BE2C (cell line): ENCODE measurements around the gene BEST3.
"Not testable (repeated sequence)": the region's sequence is repeated elsewhere in the genome, so short reads cannot be mapped to it uniquely, and the experiment has no call there.

Source experiments
- DNase-seq: peaks from one replicate; pipeline ENCODE4 v3.0.0-alpha.2; 2020
- H3K27me3 ChIP-seq: fragments of 250-450 bp; sonication (Bioruptor Pico); 2 replicates; pipeline ENCODE4 v1.5.1; 2020; ENCODE audit warnings: mild to moderate bottlenecking
- H3K36me3 ChIP-seq: fragments of 250-450 bp; sonication (Bioruptor Pico); 2 replicates; pipeline ENCODE4 v1.5.1; 2020; ENCODE audit warnings: mild to moderate bottlenecking
- H3K4me1 ChIP-seq: fragments of 250-450 bp; sonication (Bioruptor Pico); 2 replicates; pipeline ENCODE4 v1.5.1; 2020
- H3K4me3 ChIP-seq: 2 replicates; pipeline ENCODE4 v1.5.1; 2011; ENCODE audit warnings: low read depth, low read length
- H3K9me3 ChIP-seq: fragments of 250-450 bp; sonication (Bioruptor Pico); 2 replicates; pipeline ENCODE4 v1.5.1; 2020
- TF ChIP-seq, protein P1 (sequence below): IDR thresholded peaks from 2 replicates; pipeline ENCODE4 v1.5.1; 2012; ENCODE audit warnings: mild to moderate bottlenecking, low read depth, low read length

Gene BEST3

DNA sequence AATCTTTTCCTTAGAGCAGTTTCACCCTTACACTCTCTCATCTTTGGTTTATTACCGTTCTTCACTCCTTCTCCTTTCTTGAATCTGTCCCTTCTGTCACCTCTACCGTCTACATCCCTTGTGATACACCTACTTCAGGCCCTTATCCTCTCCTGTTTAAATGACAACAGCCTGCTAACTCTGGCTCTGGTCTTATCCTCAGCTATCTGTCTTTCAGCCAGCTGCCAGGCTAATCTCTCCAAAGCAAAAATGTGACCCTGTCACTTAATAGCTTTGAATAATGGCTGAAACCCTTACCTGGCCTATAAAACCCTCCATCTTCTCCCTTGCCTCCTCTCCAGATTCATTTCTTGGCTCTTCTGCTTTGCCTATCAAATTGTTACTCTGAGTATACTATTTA lies 32.3 kb downstream of the BEST3 start:
- no peaks in the 10 kb centered on the region for H3K4me1 ChIP-seq
- TF ChIP-seq, protein P1, sequence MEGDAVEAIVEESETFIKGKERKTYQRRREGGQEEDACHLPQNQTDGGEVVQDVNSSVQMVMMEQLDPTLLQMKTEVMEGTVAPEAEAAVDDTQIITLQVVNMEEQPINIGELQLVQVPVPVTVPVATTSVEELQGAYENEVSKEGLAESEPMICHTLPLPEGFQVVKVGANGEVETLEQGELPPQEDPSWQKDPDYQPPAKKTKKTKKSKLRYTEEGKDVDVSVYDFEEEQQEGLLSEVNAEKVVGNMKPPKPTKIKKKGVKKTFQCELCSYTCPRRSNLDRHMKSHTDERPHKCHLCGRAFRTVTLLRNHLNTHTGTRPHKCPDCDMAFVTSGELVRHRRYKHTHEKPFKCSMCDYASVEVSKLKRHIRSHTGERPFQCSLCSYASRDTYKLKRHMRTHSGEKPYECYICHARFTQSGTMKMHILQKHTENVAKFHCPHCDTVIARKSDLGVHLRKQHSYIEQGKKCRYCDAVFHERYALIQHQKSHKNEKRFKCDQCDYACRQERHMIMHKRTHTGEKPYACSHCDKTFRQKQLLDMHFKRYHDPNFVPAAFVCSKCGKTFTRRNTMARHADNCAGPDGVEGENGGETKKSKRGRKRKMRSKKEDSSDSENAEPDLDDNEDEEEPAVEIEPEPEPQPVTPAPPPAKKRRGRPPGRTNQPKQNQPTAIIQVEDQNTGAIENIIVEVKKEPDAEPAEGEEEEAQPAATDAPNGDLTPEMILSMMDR: no peak

DNA sequence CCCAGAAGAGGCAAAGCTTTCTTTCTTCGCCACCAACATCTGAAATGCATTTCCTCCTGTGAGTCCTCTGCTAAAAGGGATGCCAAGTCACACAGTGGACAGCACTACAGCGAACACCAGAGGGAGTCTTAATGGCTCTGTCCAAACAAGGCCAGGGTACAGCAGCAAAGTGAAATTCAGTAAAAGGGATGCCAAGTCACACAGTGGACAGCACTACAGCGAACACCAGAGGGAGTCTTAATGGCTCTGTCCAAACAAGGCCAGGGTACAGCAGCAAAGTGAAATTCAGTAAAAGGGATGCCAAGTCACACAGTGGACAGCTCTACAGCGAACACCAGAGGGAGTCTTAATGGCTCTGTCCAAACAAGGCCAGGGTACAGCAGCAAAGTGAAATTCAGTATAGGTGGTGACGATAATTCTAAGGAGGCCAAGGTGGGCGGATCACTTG lies 34.1 kb downstream of the BEST3 start:
- DNase-seq: not testable (repeated sequence)

More for the DNA sequence above, 32.3 kb downstream of the BEST3 start:
- Histone ChIP-seq H3K27me3 (peaks cover 3% of the 10 kb centered on the region; the same call in 1 of the 2 replicates), H3K9me3 (no peaks in the 10 kb centered on the region), H3K4me3 (no peak overlapping the region), H3K36me3 (no peaks in the 10 kb centered on the region)
- no peak for DNase-seq

DNA sequence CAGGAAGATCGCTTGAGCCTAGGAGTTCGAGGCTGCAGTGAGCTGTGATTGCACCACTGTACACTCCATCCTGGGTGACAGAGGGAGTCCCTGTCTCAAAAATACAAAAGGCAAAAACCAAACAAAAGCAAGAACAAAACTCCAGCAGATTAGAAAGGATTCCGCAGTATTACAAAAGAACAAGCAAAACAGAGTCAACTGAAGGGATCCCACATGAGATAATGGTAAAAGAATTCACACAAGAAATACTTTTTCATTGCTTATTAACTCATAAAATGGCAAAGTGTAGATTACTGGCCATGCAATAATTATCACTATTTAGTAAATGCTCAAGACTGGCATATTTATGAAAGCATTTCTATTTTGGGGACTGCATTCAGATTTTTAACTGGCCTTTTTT lies 35.4 kb downstream of the BEST3 start:
- no peak overlapping the region for H3K4me3 ChIP-seq
- TF ChIP-seq, protein P1: no peak
- DNase-seq: no peak
- H3K27me3 ChIP-seq: peaks cover 10% of the 10 kb centered on the region; the same call in 1 of the 2 replicates
- no peaks in the 10 kb centered on the region for H3K9me3 ChIP-seq
- no peaks in the 10 kb centered on the region for H3K4me1 ChIP-seq
- H3K36me3 ChIP-seq: no peaks in the 10 kb centered on the region

More for the DNA sequence above, 34.1 kb downstream of the BEST3 start:
- not testable (repeated sequence) for H3K9me3 ChIP-seq, H3K27me3 ChIP-seq, H3K36me3 ChIP-seq, H3K4me3 ChIP-seq, H3K4me1 ChIP-seq

DNA sequence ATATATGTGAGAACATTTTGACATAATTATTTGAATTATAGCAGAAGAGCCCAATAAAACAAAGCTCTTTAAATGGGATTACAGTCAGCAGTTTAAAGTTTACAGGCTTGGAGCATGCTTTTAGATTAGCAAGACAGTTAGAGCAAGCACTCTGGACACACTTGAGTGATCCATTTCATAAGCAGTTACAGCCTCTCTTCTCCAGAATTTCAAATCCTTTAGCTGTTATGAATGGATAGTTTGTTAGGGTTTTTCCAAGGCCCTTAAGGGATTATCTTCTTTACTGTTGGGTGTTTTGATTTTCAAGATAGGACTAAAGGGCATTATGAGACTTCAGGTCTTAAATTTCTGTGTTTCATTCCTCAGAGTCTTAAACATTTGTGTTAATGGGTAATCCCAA lies 36.3 kb downstream of the BEST3 start:
- Histone ChIP-seq H3K27me3 (peaks cover 10% of the 10 kb centered on the region; the same call in 1 of the 2 replicates), H3K4me3 (no peak overlapping the region), H3K4me1 (no peaks in the 10 kb centered on the region), H3K9me3 (no peaks in the 10 kb centered on the region), H3K36me3 (no peaks in the 10 kb centered on the region)
- TF ChIP-seq, protein P1: no peak
- DNase-seq: no peak

DNA sequence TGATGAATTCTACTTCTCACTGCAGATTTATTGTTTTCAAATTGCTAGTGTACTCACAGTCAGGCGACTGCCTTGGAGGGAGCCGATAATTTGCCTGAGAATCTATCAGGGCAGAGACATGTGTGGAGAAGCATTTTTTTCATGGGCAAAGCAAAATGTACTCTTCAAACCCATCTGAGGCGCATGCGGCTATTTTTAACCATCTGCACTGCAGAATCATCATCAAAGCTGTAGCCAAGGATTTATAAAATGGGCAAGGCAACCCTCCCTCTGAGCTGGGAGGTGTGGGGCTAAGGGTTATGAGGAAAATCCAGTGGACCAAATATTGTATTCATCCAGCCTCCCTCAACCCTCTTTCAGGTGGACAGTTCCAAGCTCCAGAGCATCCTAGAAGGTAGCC lies 37.7 kb downstream of the BEST3 start:
- H3K9me3 ChIP-seq: no peaks in the 10 kb centered on the region
- DNase-seq: no peak
- no peak overlapping the region for H3K4me3 ChIP-seq
- peaks cover 10% of the 10 kb centered on the region; the same call in 1 of the 2 replicates for H3K27me3 ChIP-seq
- no peaks in the 10 kb centered on the region for H3K36me3 ChIP-seq
- TF ChIP-seq, protein P1: no peak
- no peaks in the 10 kb centered on the region for H3K4me1 ChIP-seq

DNA sequence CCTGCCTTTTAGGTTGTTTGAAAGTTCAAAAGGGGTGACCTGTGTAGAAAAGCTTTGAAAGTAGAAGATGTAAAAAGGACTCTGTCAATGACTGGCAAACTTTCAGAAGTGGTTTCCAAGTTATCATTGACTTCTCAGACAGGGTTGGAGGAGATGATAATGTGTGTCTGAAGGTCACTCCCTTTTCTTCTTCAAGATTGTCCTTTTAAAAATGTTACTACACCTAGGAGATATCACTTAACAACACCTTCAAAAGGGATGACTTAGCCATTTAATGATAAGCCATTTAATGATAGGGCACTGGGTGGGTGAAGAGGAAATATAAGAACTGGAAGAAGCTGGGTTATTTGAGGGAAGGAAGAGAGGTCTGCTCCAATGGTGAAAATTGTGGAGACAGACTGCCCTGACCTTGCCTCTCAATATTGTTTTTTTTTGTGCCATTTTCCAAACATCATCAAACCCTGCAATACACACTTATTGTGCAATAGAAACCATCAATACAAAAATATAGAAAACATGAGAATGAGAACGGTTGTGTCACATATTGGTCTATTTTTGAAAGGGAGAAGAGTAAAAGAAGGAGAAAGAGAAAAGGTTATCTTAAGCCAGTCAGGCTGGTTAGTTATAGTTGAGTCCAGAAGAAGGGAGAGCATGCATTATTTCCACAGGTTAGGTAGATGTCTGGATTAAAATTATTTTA lies 38.8 kb downstream of the BEST3 start:
- Histone ChIP-seq H3K27me3 (peaks cover 10% of the 10 kb centered on the region; the same call in 1 of the 2 replicates), H3K36me3 (no peaks in the 10 kb centered on the region), H3K9me3 (no peaks in the 10 kb centered on the region), H3K4me1 (no peaks in the 10 kb centered on the region), H3K4me3 (no peak overlapping the region)
- no peak for DNase-seq
- TF ChIP-seq, protein P1: no peak
